Measurements from ENCODE around the gene SEMA3G.

- no peak for TF ChIP-seq CTCF (optimal IDR thresholded peaks at IDR 0.05 in 1 of 3, IDR thresholded peaks at IDR 0.05 in 1 of 3, conservative IDR thresholded peaks at IDR 0.05 in 1 of 3; ENCODE audit: extremely low read depth in 1 of 3, insufficient read depth in 2 of 3, low read length in 3 of 3)
- TF ChIP-seq EZH2 (IDR thresholded peaks at IDR 0.05; ENCODE audit: low read length), result no peak
These were observed 48.6 kb downstream of the SEMA3G start for GRCh38 chr3:52396011-52396906.
